ENCODE data around the gene FBXO48.
A peak's percentile ranks its signal among the peaks of the same experiment; 100 is the strongest.

FBXO48 gene

GRCh38 chr2:68467077-68467960 is at the start of gene FBXO48, which contains the start of gene APLF:
TSS of gene FBXO48 (minus strand) at chr2:68467294. CDS start at chr2:68465145, 2,149 bp downstream.
TSS of gene APLF (plus strand) at chr2:68467585. CDS start at chr2:68467732, 147 bp downstream.
- DNase-seq (ENCODE audit: low read depth) = peak; percentile 100

GRCh38 chr2:68516051-68516955 is 49.2 kb upstream of the FBXO48 start:
- DNase-seq (ENCODE audit: low read depth) = no peak

GRCh38 chr2:68514316-68514929 is 47.3 kb upstream of the FBXO48 start:
- no peak for DNase-seq (ENCODE audit: low read depth)

DNA sequence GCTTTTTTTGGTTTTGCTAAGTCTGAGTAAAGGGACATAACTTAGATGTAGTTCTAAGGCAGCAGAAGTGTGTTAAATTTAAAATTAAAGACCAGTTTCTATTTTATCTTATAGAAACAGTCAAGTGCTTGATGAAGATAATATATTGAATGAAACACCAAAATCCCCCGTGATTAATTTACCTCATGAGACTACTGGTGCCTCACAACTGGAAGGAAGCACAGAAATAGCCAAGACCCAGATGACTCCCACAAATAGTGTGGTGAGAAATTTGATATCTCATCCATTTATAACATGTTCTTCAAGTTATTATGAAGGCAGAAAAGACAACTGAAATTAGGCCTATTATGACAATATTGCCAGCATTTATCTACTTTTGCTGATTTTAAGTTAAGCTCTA is 45.9 kb upstream of the FBXO48 start:
- no peak for DNase-seq (ENCODE audit: low read depth)

DNA sequence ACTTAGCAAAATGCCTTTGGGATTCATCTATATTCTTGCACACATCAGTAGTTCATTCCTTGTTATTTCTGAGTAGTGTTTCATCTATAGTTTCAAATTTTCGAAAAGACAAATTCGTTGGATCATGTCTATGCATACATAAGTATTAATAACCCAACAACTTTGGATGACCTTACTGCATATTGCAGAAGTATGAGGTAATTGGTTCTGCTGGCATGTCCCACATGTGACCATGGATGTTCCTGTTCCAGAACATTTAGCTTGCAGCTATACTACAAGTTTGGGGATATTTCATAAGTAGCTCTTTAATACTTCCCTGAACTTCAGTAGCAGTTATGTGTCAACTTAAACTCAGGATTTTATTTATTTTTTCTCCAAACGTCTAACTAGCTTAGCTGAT is 45.2 kb upstream of the FBXO48 start:
- DNase-seq (ENCODE audit: low read depth) = no peak

DNA sequence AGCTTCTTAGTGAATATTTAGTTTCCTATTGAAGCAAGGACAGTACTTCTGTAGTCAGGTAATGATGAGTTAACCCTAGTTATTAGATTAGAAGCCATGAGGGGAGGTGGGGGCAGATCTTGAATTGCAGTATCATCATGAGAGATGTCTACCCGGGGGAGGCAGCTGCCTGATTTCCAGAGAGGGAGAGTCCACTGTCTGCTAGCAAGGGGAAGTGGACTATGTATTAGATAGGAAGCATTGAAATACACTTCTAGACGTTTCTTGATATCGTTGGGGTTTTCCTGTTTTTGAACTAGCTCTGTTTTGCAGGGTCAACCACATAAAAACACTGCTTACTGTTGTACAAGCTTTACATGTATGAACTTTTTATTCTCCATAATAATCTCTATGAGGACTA is 39.1 kb upstream of the FBXO48 start:
- DNase-seq (ENCODE audit: low read depth) = no peak

GRCh38 chr2:68505603-68506159 is 38.6 kb upstream of the FBXO48 start:
- no peak for DNase-seq (ENCODE audit: low read depth)

DNA sequence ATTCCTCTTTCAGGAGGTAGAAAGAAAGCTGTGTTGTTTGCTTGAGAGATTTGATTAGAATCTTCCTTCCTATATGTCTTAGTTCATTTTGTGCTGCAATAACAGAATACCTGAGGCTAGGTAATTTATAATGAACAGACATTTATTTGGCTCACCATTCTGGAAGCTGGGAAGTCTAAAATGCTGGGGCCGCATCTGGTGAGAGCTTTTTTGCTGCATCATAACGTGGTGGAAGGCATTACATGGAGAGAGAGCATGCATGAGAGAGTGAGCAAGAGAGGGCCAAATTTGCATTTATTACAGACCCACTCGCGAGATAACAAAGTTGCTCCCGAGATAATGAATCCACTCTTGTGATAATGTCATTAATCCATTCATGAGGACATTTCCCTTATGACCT is 34.7 kb upstream of the FBXO48 start:
- no peak for DNase-seq (ENCODE audit: low read depth)

- no peak for DNase-seq (ENCODE audit: low read depth)
Measured at GRCh38 chr2:68500649-68501048, 33.6 kb upstream of the FBXO48 start.

DNA sequence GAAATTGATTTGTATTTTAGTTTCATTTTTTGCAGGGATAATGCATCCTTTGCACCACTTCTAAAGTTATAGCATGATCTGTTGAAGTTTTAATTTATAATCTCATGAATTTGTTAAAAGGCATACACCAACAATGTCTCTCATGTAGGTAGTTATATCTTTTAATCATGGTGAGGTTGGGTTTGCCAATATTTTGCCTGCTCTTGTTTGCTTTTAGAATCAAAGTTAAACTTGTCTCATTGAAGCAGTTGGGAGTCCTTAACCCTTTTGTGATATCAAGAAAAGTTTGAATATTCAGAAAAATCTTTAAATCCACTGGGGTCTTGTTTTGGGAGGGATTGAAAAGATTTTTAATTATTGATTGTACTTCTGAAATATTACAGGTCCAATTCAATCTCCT is 32.0 kb upstream of the FBXO48 start:
- DNase-seq (ENCODE audit: low read depth) = no peak

GRCh38 chr2:68491582-68491981 is 24.5 kb upstream of the FBXO48 start:
- DNase-seq (ENCODE audit: low read depth) = no peak

DNA sequence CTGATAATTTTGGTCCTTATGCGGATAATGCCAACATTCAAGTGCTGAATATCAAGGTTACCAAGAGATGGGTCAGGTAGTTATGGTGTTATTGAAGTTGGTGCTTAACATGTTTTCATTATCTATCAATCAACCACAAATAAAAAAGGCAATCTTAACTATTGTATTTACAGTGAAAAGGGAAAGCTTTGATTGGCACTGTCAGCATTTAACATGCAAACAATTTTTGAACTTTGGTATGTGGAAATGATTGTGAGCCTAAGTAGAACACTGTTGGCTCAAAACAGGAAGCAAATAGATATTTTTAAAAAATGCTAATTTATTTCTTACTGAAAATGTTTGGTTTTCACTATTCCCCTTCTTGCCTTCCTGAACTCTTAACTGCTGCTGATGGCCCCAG is 22.2 kb upstream of the FBXO48 start:
- no peak for DNase-seq (ENCODE audit: low read depth)

- peak; percentile 56 for DNase-seq (ENCODE audit: low read depth)
Measured at GRCh38 chr2:68488605-68489004, 21.5 kb upstream of the FBXO48 start.

DNA sequence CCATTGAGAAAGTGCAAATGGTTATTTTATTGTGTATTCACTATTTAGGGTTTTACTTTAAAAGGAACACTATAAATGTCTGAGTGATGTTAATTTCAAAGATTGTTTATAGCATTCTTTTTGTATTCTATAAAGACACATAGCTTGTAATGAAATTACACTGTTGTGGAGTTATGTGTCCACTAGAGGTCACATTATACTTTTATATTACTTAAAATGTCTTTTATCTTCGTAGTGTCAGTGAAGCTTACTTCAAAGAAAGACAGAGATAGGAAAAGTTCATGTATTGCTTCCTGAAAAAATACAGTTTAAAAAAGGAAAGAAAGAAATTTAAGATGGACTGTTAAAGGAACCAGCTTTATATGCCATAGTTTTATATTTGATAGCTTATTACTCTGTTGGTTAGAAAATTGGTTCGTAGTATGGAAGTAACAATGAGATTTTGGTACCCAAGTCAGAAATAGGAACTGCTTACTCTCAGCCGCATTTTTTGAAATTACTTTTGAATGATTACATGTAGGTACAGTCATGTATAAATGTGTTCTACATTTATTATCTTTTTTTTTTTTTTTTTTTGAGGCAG is 20.8 kb upstream of the FBXO48 start:
- DNase-seq (ENCODE audit: low read depth) = peak; percentile 49

DNA sequence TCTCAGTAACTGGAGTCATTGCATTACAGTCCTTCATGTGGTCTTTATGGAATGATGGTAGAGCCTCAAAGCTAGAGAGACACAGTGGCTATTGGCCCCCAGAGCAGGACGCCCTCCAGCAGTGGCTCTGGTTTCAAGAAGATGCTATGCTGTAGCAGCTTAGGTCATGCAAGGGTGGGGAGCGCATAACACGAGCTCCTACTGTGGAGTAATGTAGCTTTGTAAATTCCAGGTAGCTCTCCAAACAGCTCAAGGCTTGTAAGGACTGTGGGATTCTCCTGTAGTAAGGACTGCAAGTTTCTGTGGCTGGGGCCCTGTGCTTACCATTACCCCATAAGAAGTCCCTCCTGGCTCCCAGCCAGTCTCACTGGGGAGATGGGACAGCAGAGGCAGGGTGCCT is 15.9 kb upstream of the FBXO48 start:
- DNase-seq (ENCODE audit: low read depth) = no peak

GRCh38 chr2:68482296-68482820 is 15.3 kb upstream of the FBXO48 start:
- no peak for DNase-seq (ENCODE audit: low read depth)

DNA sequence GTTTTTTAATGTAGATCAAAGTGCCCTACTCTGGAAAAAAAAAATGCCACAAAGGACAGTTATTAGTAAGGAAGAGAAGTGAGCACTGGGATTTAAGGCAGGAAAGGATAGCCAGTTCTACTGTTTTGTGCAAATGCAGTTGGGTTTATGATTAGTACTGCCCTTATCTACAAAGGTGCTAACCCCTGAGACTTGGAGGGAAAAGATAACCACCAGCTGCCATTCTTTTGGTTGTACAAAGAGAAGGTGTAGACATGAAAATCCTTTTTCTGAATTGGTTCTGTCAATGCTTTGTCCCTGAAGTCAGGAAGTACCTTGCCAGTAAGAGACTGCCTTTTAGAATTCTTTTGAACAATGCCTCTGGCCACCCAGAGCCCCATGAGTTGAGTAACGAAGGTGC is 11.6 kb upstream of the FBXO48 start:
- no peak for DNase-seq (ENCODE audit: low read depth)

DNA sequence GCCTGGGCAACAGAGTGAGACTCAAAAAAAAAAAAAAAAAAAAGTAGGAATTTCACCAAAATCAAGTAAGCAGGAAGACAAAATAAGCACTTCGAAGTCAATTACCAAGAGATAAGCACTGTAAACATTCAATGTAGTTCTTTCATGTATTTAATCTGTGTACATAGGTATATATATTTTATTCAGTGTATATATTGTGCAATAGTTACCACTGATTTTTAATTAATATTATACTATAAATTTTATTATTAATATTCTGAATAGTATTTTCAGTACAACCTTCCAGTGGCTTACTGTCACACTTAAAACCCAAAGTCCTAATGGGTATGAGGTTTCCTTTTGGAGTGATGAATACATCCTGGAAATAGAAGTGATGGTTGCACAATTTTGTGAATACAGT is 9.4 kb upstream of the FBXO48 start:
- DNase-seq (ENCODE audit: low read depth) = no peak

GRCh38 chr2:68475576-68475975 is 8.5 kb upstream of the FBXO48 start:
- DNase-seq (ENCODE audit: low read depth) = no peak

DNA sequence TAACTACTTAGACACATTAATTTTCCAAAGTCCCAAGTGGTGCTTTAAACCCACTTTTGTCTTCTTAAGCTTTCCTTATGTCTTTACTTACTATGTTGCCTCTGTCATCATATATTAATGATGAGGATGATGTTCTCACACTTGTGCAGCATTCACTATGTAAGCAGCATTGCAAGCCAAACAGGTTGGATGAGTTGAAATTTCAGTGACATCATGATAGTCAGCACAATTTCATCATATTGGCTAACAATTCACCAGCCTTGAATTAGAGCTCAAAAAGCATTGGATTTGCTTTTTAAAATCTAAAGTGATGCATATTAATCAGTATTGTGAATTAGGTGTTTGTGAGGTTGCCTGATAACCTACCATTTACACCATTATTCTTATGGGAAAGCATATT is 8.0 kb upstream of the FBXO48 start:
- DNase-seq (ENCODE audit: low read depth) = no peak

- no peak for DNase-seq (ENCODE audit: low read depth)
Measured at GRCh38 chr2:68472796-68473414, 5.8 kb upstream of the FBXO48 start.

All from iris pigment epithelial cell (primary cell).